HG03103 (cell line): Measurements from ENCODE around the gene AGBL1.

Experiments
- ATAC-seq: cut with Tn5 transposase; IDR thresholded peaks from one replicate; pipeline ENCODE4 v1.9.1; 2021; ENCODE audit warnings: low read depth; ENCODE audit not compliant: unreplicated experiment

AGBL1 gene

GRCh38 chr15:86623236-86623635, 543.6 kb downstream of the AGBL1 start:
- no peak for ATAC-seq

- no peak for ATAC-seq
Observed at GRCh38 chr15:86624261-86625036, 544.8 kb downstream of the AGBL1 start.

GRCh38 chr15:86629409-86630356, 550.0 kb downstream of the AGBL1 start:
- ATAC-seq = no peak

GRCh38 chr15:86630946-86631345, 551.3 kb downstream of the AGBL1 start:
- ATAC-seq = no peak

- ATAC-seq = no peak
Observed at GRCh38 chr15:86634146-86634545, 554.5 kb downstream of the AGBL1 start.

GRCh38 chr15:86634992-86635638, 555.4 kb downstream of the AGBL1 start:
- no peak for ATAC-seq

- ATAC-seq = no peak
Observed at GRCh38 chr15:86644339-86644738, 564.7 kb downstream of the AGBL1 start.

- ATAC-seq = no peak
Observed at GRCh38 chr15:86645925-86646500, 566.3 kb downstream of the AGBL1 start.

GRCh38 chr15:86647810-86648440, 568.3 kb downstream of the AGBL1 start:
- ATAC-seq = no peak

- ATAC-seq = no peak
Observed at GRCh38 chr15:86649277-86649676, 569.6 kb downstream of the AGBL1 start.

GRCh38 chr15:86650094-86650493, 570.4 kb downstream of the AGBL1 start:
- no peak for ATAC-seq

GRCh38 chr15:86653344-86654197, 573.9 kb downstream of the AGBL1 start:
- no peak for ATAC-seq

- ATAC-seq = no peak
Observed at GRCh38 chr15:86654501-86654900, 574.8 kb downstream of the AGBL1 start.

- ATAC-seq = no peak
Observed at GRCh38 chr15:86657305-86657704, 577.6 kb downstream of the AGBL1 start.

- ATAC-seq = no peak
Observed at GRCh38 chr15:86659724-86660411, 580.2 kb downstream of the AGBL1 start.

GRCh38 chr15:86661580-86661979, 581.9 kb downstream of the AGBL1 start:
- ATAC-seq = no peak

GRCh38 chr15:86663304-86663703, 583.6 kb downstream of the AGBL1 start:
- no peak for ATAC-seq

- no peak for ATAC-seq
Observed at GRCh38 chr15:86663979-86664378, 584.3 kb downstream of the AGBL1 start.

GRCh38 chr15:86664581-86664980, 584.9 kb downstream of the AGBL1 start:
- no peak for ATAC-seq
